ENCODE data around the gene KRTDAP.

DNA sequence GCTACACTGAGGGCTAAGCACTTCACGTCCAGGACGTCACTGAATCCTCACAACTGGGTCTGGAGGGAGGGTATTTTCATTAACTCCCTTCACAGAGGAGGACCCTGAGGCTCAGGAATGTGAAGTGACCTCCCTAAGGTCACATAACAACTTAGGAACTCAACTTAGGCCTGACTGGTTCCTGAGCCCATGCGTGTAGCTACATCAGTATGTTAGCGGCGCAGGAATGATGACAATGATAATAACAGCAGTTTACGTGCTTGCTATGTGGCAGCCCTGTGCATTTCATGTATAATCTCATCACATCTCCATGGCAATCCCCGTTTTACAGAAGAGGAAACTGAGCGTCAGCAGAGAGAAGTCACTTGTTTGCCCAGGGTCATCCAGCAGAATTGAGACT, 18.3 kb downstream of the KRTDAP start:
- TF ChIP-seq EZH2 (IDR thresholded peaks at IDR 0.05) (no peak), POLR2AphosphoS5 (IDR thresholded peaks at IDR 0.05; ENCODE audit: borderline replicate concordance, low read depth, low read length) (no peak), FOXP2 (optimal IDR thresholded peaks at IDR 0.05; ENCODE audit: control extremely low read depth, extremely low read length, insufficient read depth) (no peak)

Measured in SK-N-MC (cell line).